MCF 10A (cell line): Measurements from ENCODE around the gene C14orf132. TPM values are rescaled to one million over a fixed set of nuclear protein-coding genes. Genes with fewer than 3 reads are reported as not detected.

Source experiments
- BruUV-seq: library from RNA; stranded (reverse); fragments of 400-500 nt; replicated peaks from 2 replicates; lab custom pipeline; 2021; lab: Mats Ljungman, UMichigan
- CTCF ChIA-PET: fragments of 300-600 bp; sonication (Branson Sonifier 250); formaldehyde crosslinking; extraction: SDS; loops from one replicate; lab custom pipeline; 2021; ENCODE audit warnings: antibody characterized with exemption, inconsistent platforms; lab: Yijun Ruan, JAX
- POLR2A ChIA-PET: fragments of 300-600, 350-650 bp; sonication (Branson Sonifier 250); formaldehyde crosslinking; extraction: SDS; loops from one replicate; lab custom pipeline; 2020; ENCODE audit warnings: antibody characterized with exemption, inconsistent platforms; lab: Yijun Ruan, JAX
- DNase-seq: peaks from one replicate; pipeline ENCODE4 v3.0.0-alpha.2; 2018; ENCODE audit not compliant: unreplicated experiment
- H3K27ac Mint-ChIP-seq: one replicate; pipeline ENCODE4 v1.8.0; 2022; ENCODE audit warnings: mild to moderate bottlenecking, low read depth, mixed read lengths; ENCODE audit not compliant: unreplicated experiment
- H3K27me3 Mint-ChIP-seq: one replicate; pipeline ENCODE4 v1.8.0; 2022; ENCODE audit warnings: mixed read lengths; ENCODE audit not compliant: insufficient read depth, unreplicated experiment
- H3K36me3 Mint-ChIP-seq: one replicate; pipeline ENCODE4 v1.8.0; 2022; ENCODE audit warnings: mild to moderate bottlenecking, moderate library complexity, mixed read lengths; ENCODE audit not compliant: insufficient read depth, unreplicated experiment
- H3K4me1 Mint-ChIP-seq: one replicate; pipeline ENCODE4 v1.8.0; 2022; ENCODE audit warnings: mixed read lengths; ENCODE audit not compliant: insufficient read depth, unreplicated experiment
- H3K4me3 Mint-ChIP-seq: one replicate; pipeline ENCODE4 v1.8.0; 2022; ENCODE audit warnings: mild to moderate bottlenecking, moderate library complexity, mixed read lengths; ENCODE audit not compliant: unreplicated experiment
- H3K9me3 Mint-ChIP-seq: one replicate; pipeline ENCODE4 v1.8.0; 2022; ENCODE audit warnings: mixed read lengths; ENCODE audit not compliant: unreplicated experiment
- CTCF ChIP-seq: fragments of 200-600 bp; IDR thresholded peaks from one replicate; pipeline ENCODE4 v1.8.0; 2022; ENCODE audit warnings: antibody characterized with exemption, mild to moderate bottlenecking; ENCODE audit not compliant: unreplicated experiment
- intact Hi-C: fragments of 100-400 bp; cut with micrococcal nuclease; formaldehyde crosslinking; loops from 2 replicates; pipeline ENCODE4 v1.14.1; 2022
- total RNA-seq: library from RNA; stranded (reverse); gene quantifications from 2 replicates; pipeline ENCODE4 v1.2.3, GENCODE V29; 2022

Gene C14orf132
- total RNA-seq, 1 experiment from 2014 or later, result not detected

DNA sequence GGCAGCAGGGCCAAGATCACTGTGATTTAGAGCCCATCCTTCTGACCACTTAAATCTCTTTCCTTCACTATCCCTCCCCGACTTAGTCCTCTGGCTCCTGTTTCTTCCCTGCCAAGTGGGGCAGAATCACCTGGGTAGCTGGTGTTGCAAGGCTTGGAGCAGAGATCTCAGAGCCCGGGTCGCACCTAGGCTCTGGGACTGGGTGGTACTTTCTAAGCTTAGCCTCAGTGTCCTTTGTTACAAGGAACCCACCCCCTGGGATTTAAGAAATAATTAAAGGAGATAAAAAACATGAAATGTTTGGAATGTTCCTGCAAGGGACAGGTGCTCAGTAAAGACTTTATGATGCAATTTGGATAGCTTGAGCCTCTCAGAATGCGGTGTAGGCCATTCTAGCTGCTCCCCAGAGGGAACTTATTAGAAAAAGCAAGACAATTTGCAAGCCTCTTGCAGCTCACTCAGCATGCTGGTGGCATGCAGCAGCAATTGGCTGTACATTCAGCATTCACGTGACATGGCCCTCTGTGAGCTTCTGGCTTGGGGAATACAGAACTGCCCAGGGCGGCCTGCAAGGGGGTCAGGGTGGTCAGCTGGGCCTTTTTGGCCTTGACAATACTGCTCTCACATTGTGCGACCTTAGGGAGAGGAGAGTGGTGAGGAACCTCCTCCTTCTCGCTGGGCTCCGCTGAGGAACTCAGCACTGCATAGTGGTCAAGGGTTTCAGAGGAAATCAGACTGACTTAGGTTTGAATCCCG is 16.8 kb downstream of the C14orf132 start:
- Mint-ChIP-seq H3K27ac (no peak overlapping the region), H3K9me3 (no peaks in the 10 kb centered on the region), H3K4me1 (peaks cover 10% of the 10 kb centered on the region), H3K27me3 (peaks cover 17% of the 10 kb centered on the region), H3K36me3 (no peaks in the 10 kb centered on the region), H3K4me3 (no peak overlapping the region)
- no peak for TF ChIP-seq CTCF
- DNase-seq, result no peak
- no TSS peak for BruUV-seq
- intact Hi-C loops, result loop anchor here (1.0 to 2.0 kb wide), 2 partner anchors 42 to 219 kb away; no protein-coding TSS in a partner anchor
- CTCF ChIA-PET, result interaction anchor here (0.7 to 8.8 kb wide), 29 partner anchors 9 to 289 kb away, joined by 3 to 188 read pairs (median 5); partner anchors contain the start of genes BDKRB1 and C14orf132
- POLR2A ChIA-PET, result interaction anchor here (0.6 to 1.9 kb wide), 3 partner anchors 30 to 42 kb away, joined by 3 to 9 read pairs (median 8); no protein-coding TSS in a partner anchor

GRCh38 chr14:96056509-96057422 is 17.6 kb downstream of the C14orf132 start:
- Mint-ChIP-seq H3K4me3 (no peak overlapping the region), H3K9me3 (no peaks in the 10 kb centered on the region), H3K27me3 (peaks cover 9% of the 10 kb centered on the region), H3K36me3 (no peaks in the 10 kb centered on the region), H3K27ac (no peak overlapping the region), H3K4me1 (peaks cover 10% of the 10 kb centered on the region)
- peak; percentile 63 for TF ChIP-seq CTCF
- ChIA-PET CTCF (interaction anchor here (0.7 to 8.8 kb wide), 32 partner anchors 8 to 921 kb away, joined by 3 to 188 read pairs (median 4); partner anchors contain the start of genes BDKRB1 and C14orf132), POLR2A (interaction anchor here (0.6 to 1.9 kb wide), 4 partner anchors 30 to 41 kb away, joined by 3 to 9 read pairs (median 6); no protein-coding TSS in a partner anchor)
- intact Hi-C loops, result loop anchor here (1.0 to 2.0 kb wide), 2 partner anchors 42 to 218 kb away; no protein-coding TSS in a partner anchor
- peak; percentile 56 for DNase-seq
- BruUV-seq, result no TSS peak

DNA sequence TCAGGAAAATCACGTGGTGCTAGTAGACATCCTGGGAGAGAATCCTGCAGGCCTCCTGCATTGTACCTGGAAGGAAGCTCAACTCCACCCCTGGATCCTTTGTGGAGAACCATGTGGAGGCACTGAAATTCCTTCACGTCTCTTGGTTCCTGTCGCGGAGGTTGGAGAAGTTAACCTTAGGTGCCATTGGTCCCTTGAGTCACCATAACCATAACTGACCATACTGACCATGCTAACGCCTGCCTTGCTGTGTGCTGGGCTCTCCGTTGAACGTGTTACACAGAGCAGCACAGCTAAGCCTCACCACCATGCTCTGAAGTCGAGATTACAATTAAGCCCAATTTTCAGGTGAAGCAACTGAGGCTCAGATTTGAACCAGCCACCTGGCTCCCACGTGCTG is 18.6 kb downstream of the C14orf132 start:
- intact Hi-C loops, result loop anchor here (2.0 kb wide), 1 partner anchor 217 kb away; no protein-coding TSS in a partner anchor
- Mint-ChIP-seq H3K27ac (no peak overlapping the region), H3K36me3 (peaks cover 3% of the 10 kb centered on the region), H3K4me3 (no peak overlapping the region), H3K9me3 (no peaks in the 10 kb centered on the region), H3K4me1 (peaks cover 10% of the 10 kb centered on the region), H3K27me3 (no peaks in the 10 kb centered on the region)
- TF ChIP-seq CTCF, result no peak
- POLR2A ChIA-PET, result interaction anchor here (0.6 to 1.8 kb wide), 2 partner anchors 29 to 41 kb away, joined by 3 to 8 read pairs; no protein-coding TSS in a partner anchor
- DNase-seq, result no peak
- no TSS peak for BruUV-seq
- CTCF ChIA-PET, result interaction anchor here (0.5 to 8.8 kb wide), 16 partner anchors 9 to 922 kb away, joined by 3 to 188 read pairs (median 6); no protein-coding TSS in a partner anchor
